Fibroblast of skin of scalp (primary cell): ENCODE data around the gene MRTO4. TPM values are rescaled to one million over a fixed set of nuclear protein-coding genes. Genes with fewer than 3 reads are reported as not detected.
A peak's percentile ranks its signal among the peaks of the same experiment; 100 is the strongest.
"Not testable (repeated sequence)": the region's sequence is repeated elsewhere in the genome, so short reads cannot be mapped to it uniquely, and the experiment has no call there.

ENCODE experiments used
- DNase-seq: peaks from one replicate; pipeline ENCODE4 v3.0.0-alpha.2; 2013
- polyA plus RNA-seq, 2 experiments: library from polyadenylated mRNA; unstranded; fragments of 120-200 nt; gene quantifications; one replicate each; pipeline ENCODE4 v1.2.1, GENCODE V29; 2013; ENCODE audit not compliant: insufficient read length in 2 of 2

Gene MRTO4
- 30.0 TPM for polyA plus RNA-seq (2013, experiment 1 of 2; ENCODE audit: insufficient read length)
- 28.5 TPM for polyA plus RNA-seq (2013, experiment 2 of 2; ENCODE audit: insufficient read length)

DNA sequence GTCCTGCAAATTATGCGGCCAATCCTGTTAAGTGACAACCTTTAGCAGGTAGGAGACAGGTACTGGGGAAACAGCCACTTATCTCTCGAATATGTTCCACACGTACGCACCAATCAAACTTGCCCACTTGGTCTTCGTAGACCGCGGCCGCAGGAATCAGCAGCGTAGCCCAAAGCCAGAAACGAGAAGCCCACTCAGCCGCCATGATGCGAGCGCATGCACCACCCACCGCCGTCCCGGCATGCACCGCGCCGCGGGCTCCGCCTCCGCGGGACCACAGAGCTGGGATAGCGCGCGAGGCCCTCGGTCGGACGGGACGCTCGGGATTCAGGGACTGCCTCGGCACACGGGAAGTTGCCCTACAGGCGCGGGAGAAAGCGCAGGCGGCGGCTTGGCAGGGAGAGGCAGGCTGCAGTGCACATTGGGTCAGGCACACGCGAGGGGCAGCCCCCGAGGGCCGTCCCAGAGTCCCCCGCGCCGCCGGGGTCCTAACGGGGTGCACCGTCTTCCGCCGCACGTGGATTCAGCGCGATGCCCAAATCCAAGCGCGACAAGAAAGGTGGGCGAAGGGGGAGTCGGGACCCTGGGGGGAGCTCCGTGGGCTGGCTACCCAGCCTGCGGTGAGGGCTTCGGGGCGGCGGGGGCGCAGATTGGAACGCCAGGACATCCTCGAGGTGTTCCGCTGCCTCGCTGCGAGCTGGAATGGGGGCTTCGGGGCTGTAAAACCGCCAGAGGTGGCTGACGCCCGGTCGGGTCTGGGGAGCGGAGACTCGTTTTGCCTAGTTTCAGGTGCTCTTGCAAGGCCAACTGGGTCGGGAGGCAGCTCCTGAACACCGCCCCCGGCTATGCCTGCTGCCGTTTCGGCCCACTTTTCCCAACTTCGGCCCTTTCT is at the start of gene MRTO4, which contains the start of gene EMC1:
MRTO4 (plus strand) TSS at position 501 of the 892 bp plus-strand sequence; CDS start at position 532, 31 bp downstream.
EMC1 (minus strand) TSS at position 220 of the 892 bp plus-strand sequence; CDS start at position 205, 15 bp downstream.
- DNase-seq, result peak; percentile 79

DNA sequence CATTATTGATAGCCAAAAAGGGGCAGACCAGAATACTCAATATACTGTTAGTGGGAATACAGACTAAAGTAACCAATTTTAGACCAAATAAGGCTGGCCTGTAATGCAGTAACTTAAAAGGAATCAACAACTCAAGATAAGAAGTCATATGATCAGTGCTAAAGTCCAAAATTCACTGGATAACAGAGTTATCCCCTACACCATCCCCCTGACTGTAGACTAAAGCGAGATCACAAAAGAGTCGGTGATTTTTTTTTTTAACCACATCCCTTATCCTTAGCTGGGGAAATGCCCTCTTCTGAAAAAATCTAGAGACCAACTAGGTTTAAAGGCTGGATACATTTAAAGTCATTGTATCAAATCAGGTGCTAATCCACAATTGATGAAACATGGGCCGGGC is 49.2 kb upstream of the MRTO4 start:
- no peak for DNase-seq

DNA sequence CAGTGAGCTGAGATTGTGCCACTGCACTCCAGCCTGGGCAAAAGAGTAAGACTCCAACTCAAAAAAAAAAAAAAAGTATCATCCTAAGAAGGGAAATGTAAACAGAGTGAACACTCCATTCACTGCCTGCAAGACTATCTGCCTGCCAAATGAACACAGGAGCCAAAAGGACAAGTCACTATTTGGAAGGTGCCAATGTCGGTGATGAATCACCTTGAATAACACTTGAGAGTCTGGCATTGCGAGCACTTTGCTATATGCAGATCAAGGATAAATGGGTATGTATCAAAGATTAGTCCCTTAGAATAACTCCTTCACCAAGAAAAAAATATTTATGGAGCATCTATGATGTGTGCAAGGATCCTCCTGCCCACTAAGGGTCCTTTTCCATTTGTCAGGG is 48.2 kb upstream of the MRTO4 start:
- peak; percentile 20 for DNase-seq

DNA sequence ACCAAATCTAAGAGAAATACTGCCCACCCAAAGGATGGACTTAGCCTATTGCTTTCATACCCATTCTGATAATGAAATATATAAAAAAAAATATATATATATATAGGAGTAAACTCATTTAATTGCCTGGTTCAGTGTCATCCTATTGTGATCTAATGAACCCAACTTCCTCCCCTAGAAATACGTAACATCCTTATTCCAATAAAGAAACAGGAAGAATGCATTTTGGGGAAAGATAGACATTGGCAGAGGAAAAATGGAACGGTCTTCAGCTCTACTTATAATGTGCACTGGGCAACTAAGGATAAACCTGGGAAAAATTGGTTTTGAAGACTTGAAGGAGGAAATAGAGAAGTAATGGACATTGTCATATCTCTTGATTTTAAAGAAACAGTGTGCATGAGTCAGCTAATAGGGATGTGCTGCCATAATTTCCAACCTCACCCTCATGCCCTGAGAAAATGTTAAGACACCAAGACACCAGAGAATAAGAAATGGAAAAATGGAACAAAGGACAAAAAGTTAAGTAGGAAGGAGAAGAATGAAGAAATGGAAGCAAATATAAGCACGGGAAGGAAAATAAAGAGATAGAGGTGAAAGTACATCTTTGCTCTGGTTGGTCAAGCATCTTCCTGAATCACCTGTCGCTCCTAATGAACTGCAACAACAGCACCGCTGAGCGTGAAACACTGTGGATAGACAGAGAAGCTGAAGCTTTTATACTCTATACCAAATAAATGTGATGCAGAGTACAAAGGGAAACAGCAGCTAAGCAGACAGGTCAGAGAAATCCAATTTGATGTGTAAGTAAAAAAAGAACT is 46.9 kb upstream of the MRTO4 start:
- DNase-seq, result no peak

DNA sequence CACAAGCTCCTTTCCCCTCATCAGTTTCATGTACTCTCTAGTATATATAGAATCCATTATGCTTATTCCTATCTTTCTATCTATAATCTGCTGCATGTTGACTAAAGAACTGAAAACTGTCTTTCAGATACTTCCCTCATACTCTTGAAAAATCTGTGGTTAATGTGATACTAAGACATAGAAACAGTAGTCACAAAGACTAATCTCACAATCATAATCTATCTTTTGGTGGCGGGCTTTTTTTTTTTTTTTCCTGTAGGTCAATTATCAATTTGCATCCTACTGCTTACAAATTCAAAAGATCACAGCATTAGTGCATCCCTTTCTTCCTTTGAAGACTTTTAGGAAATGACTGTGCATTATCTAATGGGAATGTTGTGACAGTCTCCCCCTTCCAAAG is 46.2 kb upstream of the MRTO4 start:
- no peak for DNase-seq

DNA sequence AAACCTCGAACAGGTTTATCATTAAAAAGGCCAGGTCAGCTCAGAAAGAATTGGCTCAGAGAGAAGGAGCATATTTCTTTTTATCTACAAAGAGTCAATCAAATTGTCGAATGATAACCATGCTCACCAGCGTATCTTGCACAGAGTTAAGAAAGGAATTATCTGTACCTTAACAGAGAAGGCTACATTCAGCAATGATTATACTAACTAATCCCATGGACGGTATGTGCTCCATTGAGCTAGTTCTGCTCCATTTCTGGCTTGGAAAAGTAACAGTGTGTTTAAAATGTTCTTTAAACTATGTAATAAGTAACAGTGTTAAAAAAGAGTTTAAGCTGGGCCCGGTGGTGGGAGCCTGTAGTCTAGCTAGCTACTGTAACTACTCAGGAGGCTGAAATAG is 45.8 kb upstream of the MRTO4 start:
- no peak for DNase-seq

DNA sequence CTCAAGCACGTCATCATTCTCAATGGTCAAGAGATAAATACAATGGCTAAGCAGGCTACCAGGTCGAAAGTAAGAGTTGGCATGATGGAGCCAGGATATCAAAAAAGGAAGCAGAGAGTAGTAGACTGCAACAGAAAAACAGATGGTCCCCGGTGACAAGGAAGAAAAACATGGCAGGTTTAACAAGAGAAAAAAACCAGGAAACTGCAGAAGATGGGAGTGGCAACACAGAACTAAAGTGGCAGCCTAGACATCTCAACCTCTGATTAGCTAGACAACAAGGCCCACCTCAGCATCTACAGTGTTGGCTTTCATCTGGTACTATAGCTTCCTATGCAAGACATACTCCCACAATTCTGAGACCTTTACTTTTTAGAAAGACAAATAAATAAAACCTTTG is 44.7 kb upstream of the MRTO4 start:
- DNase-seq, result no peak

DNA sequence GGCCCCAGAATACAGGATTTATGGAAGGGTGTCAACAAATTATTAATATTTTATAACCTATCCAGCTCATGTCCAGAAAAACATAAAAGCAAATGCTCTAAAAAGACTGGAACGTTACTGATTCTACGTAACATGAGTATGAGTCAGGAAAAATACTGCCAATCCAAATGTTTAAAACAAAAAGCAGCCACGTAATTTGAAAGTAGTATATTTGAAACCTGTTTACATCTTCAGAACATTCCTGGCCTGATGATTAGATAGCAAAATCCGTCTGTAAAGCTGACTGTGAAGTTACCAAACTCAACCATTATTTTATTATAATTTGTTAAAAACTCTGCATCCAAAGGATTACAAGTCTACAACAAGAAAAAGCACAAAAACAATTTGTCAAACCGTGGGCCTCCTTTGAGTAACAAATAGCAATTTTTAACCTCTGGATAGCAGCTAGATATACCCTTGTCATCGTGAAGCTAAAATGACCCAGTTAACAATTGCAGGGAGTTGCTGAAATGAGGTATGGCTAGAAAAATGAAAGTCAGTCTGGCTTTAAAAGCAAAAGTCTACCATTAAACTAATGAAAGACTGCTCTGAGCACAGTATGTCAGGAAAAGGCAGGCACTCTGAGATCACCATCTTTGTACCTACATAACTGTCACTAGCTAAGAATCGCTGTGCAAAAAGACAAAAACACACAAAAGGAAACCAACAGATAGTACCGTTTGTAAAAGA is 42.7 kb upstream of the MRTO4 start:
- DNase-seq, result no peak

DNA sequence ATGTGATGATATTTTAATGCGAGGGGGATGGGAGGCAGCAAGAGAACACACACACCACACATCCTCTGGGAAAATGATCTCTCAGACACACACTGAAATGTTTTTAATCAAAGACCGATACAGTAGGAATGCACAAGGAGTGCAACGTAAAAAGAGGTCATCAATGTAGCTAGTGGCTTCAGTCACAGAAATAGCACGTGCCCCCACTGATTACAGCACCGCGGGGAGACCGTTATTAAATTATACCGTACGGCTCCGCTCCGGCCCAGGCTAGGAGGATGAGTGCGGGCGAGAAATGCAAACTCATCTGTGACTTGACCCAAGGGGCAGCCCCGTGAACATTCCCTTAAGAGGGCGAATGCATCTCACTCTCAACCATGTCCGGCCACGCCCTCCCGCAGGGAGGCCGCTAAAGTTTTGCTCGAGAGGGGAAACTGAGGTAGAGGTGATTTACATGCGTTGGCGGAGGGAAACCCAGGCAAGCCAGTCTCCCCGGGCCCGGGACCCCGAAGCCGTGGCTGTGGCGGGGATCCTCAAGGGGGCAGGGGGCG is 42.1 kb upstream of the MRTO4 start:
- DNase-seq, result peak; percentile 28

DNA sequence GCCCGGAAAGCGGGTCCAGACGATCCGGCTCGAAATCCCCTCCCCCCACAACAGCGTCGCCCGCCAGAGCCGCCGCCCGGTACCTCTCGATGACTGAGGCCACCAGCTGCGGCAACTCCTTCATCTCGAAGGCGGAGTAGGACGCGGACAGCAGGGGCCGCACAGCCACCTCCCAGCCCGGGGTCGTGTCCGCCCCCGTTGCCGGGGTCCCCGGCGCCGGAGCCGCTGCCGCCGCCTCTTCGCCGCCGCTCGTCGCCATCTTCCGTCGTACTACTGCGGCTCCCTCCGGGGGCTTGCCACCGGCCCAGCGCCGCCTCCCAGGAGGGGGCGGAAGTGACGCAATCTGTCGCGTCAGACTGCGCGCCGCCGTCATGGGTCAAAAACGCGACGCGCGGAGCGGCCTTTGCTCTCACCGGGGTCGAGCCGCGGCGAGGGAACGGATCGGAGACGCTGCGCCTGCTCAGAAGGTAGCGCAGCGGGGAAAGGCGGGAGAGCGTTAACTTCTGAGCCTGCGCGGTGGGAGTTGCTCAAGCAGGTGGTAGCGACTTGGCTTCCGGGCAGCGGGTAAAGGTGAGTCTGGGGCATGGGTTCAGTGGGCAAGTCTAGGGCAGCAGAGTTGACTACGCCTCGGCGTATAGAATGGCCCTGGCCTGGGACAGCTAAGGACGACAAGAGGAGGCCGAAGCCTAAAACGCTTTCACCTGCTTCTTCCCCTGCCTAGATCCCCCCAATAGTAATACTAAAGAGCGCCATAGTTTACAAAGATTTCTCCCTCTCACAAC is 41.4 kb upstream of the MRTO4 start, which contains the start of gene UBR4:
UBR4 (minus strand) TSS at position 277 of the 782 bp plus-strand sequence; CDS start at position 259, 18 bp downstream.
- DNase-seq, result peak; percentile 93

DNA sequence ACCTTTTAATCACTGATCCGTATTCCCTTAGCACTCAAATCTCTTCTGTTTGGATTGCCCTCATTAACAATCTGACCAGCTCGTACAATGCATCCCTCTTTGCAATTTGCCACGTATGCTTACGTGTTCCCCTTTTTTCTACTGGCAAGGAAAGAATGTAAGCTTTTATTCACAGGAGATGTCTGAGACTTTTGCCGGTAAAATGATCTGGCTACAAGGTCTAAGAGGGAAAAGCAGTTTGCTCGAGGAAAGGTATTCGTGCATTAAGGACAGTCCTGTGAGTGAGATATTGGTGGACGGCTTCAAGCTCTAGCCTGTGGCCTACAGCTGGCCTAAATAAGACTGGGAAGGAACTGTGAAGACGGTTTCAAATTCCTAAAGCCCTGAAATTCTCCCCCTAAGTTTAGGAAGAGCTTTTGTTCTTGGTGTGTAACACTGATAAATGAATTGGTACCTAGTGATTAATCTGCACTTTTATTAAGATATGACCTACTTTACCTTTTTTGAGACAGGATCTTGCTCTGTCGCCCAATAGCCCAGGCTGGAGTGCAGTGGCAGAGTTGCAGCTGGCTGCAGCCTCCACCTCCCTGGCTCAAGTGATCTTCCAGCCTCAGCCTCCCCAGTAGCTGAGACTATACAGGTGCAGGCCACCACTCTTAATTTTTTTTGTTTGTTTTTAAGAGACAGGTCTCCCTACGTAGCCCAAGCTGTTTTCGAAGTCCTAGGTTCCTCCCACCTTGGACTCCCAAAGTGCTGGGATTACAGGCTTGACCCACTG is 40.6 kb upstream of the MRTO4 start:
- no peak for DNase-seq

DNA sequence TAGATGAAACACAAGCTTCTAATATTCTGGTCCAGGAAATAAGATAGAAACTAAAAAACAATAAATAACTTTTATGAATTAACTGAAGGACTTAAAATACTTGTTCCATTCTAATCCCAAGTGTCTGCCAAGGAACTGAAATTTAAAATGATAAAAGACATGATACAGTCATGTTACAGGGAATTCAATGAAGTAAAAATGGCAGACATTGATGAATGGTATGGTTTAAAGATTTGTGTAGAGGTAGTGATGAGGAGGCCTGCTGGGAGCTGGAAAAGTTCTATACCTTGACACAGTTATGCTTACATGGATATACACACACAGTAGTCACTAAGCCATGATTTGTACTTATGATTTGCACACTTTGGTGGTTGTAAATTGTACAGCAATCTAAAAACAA is 39.4 kb upstream of the MRTO4 start:
- DNase-seq, result no peak

DNA sequence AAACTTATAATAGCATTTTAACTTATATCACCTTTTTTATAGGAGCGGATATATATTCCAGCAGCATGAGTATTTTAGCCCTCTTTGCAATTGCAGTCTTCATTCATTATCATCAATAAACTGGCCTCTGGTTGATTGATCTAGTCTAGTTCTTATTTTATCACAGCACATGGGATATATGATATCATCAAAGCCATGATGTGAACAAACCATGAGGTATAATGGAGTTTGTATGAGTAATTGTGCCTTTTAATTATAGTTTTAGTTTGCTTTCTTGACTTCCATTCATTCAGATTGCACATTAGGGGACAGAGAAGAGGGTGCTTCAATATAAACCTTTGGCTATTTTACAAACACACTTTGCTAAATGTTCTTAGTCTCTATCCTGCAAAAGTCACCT is 38.0 kb upstream of the MRTO4 start:
- DNase-seq, result no peak

DNA sequence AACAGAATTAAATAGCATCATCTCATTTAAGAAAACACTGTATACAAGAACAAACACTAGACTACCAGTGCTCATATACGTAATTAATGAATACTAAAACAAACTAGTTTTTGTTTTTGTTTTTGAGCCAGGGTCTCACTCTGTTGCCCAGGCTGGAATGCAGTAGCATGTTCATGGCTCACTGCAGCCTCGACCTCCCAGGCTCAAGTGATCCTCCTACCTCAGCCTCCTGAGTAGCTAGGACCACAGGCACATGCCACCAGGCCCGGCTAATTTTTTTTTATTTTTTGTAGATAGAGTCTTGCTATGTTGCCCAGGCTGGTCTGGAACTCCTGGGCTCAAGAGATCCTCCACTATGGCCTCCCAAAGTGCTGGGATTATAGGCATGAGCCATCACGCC is 35.0 kb upstream of the MRTO4 start:
- DNase-seq, result not testable (repeated sequence)

DNA sequence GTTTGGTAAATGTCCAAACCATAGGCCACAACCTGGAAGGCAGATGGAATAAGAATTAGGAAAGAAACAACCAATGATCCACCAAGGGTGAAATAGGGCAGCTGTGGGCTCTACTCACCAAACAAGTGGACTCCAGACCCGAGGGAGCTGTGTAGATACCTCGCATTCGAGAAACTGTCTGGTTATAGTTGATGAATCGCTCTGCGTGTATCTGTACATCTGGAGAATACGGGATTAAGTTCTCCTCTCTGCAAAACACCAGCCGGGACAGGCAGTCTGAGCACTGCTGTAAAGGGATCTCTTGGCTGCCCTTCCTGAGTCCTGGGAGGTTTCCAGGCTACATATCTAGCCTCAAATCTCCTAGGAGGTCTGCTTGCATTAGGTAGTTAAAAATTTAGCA is 32.2 kb upstream of the MRTO4 start:
- no peak for DNase-seq

DNA sequence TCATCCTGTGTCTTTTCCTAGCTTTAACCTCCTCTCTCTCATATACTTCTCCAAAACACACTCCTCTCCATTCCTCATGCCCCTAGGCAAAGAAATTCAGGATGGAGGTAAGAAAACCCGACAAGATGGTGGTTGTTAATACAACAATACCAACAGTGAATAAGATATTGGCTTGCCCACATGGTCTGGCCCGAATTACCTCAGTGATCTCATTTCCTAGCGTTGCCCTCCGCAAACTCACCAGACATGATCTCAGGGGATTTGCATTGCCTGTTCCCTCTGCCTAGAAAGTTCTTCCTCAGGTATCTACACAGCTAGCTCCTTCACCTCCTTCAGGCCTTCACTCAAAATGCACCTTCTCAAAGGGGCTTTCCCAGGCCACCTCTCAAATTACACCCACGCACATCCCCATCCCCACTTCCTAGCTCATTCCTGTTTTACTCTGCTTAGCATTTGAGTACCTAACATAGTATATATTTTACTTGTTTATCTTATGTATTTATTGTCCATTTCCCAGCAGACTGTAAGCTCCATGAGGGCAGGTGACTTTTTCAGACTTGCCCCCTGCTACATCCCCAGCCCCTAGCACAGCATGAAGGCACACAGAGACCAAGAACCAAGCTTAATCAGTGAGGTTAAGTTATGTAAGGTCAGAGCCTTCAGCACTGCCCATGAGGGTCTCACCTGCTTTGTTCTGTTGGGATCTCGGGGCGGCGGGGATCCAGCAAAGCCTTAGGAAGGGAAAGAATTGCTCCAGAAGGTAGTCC is 31.3 kb upstream of the MRTO4 start:
- DNase-seq, result no peak

DNA sequence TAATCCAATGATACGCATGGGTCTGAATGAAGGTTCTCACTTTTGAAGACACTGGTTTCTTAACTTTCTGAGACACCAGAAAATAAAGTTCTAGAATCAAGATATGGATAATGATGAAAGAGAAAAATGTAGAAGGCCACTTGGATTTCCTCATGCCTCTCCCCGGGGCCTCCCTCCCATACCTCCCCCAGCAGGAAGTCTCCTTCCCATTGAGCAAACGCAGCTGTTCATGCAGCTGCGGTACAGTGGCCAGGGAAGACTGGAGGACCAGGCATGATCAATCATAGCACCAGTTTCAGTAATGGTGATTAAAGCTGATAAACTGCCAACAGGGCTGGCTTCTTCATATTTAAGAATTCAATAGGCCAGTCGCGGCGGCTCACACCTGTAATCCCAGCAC is 30.6 kb upstream of the MRTO4 start:
- DNase-seq, result no peak

DNA sequence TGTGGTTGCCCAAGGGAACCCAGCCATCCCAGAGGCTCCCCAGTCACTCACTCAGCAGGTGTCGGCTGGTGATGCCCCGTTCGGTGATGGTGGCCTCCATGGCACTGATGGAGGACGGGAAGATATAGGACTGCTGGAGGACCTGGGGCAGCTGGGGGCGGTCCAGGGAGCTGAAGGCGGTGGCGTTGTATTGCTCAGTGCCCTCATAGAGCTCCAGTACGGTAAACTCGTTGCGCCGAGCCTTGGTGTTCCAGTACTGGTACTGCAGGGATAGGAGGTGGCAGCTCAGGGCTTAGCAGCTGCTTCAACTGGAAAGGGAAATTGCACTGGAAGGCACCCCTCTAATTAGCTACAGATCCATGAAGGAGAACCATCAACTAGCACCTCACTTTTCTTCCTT is 29.0 kb upstream of the MRTO4 start:
- no peak for DNase-seq

DNA sequence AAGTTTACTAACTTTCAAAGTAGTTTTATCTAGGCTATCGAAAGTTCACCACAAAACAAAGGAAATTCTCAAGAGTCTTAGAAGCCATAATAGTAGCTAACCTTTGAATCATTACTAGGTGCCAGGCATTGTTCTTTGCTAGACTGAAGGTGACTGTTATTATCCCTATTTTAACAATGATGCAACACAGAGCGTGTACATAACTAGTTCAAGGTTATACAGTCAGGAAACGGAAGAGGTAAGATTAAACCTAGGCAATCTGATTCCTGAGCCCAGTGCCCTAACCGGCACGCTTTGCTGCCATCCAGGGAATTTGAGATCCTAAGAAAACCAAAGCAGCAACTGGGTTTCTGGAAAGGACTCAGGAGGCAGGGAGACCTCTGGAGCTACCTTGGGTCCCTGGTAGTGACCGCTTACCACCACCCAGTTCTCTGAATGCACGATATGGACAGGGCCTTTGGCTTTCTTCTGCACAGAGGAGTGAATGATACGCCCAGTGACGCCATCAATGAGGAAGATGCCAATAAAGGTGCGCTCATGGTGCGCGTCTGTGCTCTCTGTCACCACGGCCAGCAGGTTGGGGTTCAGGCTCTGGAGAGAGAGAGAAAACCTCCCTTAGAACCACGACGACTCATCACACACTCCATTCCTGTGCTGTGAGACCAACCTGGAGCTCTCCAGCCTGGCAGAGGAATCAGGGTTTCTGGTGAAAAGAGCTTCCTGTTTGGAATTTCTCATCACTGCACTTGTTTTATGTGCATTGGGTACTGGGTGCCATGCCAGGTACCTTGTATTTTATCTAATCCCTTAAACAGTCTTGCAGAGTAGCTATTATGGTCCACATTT is 28.4 kb upstream of the MRTO4 start:
- no peak for DNase-seq
